ENCODE data around the gene MRPL42.

- no peak for TF ChIP-seq CTCF (IDR thresholded peaks at IDR 0.05)
- no peak for TF ChIP-seq TCF12 (IDR thresholded peaks at IDR 0.05)
- no peak for TF ChIP-seq EZH2phosphoT487 (IDR thresholded peaks at IDR 0.05; ENCODE audit: borderline replicate concordance, low read depth)
- no peak for TF ChIP-seq EP300 (IDR thresholded peaks at IDR 0.05; ENCODE audit: borderline replicate concordance in 1 of 2, low read depth in 1 of 2, low read length in 1 of 2)
- TF ChIP-seq MAX (IDR thresholded peaks at IDR 0.05; ENCODE audit: low read depth) = no peak
- no peak for TF ChIP-seq FOXM1 (IDR thresholded peaks at IDR 0.05; ENCODE audit: low read depth)
- no peak for TF ChIP-seq TAF1 (IDR thresholded peaks at IDR 0.05; ENCODE audit: borderline replicate concordance, low read depth, low read length)
- TF ChIP-seq SIN3A (IDR thresholded peaks at IDR 0.05; ENCODE audit: borderline replicate concordance, low read depth, low read length) = no peak
- TF ChIP-seq JUND (IDR thresholded peaks at IDR 0.05) = no peak
- no peak for TF ChIP-seq ZBTB33 (IDR thresholded peaks at IDR 0.05; ENCODE audit: borderline replicate concordance, low read depth)
- TF ChIP-seq RAD21 (IDR thresholded peaks at IDR 0.05; ENCODE audit: low read length) = no peak
- no peak for TF ChIP-seq USF1 (IDR thresholded peaks at IDR 0.05; ENCODE audit: borderline replicate concordance, low read depth)
Measured at GRCh38 chr12:93500667-93501066, 33.4 kb downstream of the MRPL42 start.

Measured in SK-N-SH (cell line).